UCSD-AML1 (cell line): ENCODE data around the gene SPRY2.

ENCODE experiments used
- DNase-seq: peaks from one replicate; lab custom pipeline; 2025; ENCODE audit not compliant: unreplicated experiment; lab: John Stamatoyannopoulos, UW

SPRY2 gene

DNA sequence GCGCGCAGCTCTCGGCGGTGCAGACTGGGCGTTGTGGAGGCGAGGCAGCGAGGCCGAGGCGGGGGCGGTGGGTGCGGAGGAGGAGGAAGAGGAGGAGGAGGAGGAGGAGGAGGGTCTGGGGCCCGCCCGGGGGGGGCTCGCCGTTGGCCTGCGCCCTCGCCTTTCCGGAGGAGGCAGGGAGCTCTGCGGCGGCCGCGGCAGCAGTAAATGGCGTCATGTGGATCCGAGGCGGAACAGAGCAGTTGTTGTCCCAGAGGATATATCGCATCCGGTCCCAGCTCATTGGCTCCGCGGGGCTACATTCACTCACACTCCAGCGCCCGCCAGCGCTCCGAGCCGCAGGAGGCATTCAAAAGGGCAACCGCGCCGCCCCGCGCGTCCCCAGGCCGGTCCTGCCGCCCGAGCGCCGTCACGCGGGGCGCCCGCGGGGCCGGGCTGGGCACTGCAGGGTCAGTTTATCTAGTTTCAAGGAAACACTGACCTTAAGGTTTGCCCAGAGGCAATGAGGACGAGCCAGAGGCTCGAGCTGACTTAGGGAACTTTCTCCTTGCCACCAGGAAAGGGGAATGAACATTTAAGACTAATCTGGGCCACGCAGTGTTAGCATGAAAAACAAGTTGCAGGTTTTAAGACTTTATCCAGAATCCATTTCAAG lies at the start of gene SPRY2:
SPRY2 (minus strand) TSS at position 26 of the 655 bp plus-strand sequence. CDS start 3,421 bp downstream, outside the sequence.
- peak; percentile 93 for DNase-seq

- DNase-seq = no peak
These were observed 49.4 kb upstream of the SPRY2 start for GRCh38 chr13:80390338-80390737.

DNA sequence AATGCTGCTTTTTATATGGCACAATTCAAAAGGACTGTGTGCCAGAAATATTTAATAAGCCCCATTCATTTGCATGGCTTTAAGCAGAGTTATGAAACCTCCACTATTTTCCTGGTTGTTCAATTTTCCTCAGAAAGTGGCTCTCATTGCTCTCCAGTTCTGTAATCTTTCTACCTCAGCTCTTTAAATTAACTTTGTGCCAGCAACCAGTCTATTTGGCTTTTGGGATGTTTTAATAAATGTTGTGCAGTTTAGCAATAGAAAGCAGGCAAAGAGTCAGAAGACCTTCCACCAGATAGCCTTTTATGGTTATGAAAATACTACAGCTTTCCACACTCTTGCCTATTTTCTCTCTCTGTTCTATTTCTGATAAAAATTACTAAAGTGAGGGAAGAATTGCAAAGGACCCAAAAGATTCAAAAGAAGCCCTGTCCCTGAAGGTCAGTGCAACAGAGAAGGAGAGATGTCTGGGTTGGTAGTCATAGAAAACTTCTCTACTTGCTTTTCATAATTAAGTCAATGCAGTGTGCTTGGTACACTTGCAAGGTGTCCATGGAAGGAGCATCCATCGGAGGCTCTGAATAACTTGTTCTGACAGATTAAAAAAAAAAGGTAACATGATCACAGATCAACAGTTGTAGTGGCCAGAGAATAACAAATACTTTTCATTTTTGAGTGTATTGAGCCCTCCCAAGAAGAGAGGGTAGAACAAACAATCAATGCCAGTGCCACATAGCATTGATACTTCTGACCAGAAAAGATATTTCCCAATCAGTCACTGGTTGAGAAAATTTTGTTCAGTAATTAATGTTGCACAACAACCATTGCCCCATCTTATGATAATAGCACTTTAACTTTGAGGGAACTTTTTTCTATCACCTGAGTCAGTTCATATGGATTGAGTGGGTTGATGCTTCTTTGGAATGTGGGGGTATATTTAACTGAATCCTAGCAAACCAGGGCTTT lies 48.4 kb upstream of the SPRY2 start:
- no peak for DNase-seq

- no peak for DNase-seq
These were observed 47.6 kb upstream of the SPRY2 start for GRCh38 chr13:80388506-80388905.

DNA sequence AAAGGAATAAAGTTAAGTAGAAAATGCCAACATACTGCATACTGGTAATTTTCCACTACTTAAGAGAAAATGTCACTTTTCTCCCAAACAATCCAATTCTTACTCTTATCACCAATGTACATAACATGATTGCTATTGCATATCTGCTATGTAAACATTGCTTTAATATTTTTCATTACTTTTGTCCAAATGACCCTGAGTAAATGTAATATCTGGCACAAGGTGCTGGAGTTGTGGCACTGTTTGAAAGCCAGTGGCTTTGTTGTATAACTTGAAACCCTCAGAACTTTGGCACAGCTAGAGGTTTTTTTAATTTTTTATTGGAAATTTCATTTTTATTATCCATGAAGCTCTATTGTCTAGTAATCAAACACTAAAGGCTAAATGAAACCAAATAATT lies 45.7 kb upstream of the SPRY2 start:
- DNase-seq = no peak

- DNase-seq = no peak
These were observed 45.1 kb upstream of the SPRY2 start for GRCh38 chr13:80386002-80386401.

DNA sequence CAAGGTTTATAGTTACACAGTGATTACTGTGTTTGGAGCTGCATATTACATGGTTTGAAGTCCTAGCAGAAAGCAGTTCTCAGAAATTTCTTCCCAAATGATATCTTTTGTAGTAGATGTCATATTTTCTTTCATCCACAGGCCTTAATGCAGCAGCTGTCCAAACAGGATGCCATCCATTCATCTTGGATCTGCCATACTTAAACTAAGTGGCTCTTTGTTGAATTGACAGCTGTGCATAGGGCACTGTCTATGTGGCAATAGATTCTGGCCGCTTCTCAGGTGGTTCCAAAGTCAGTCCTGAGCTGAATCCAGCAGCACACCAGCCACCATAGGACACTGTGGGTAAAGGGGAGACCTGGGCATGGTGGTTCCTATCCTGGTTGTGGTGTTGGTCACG lies 41.6 kb upstream of the SPRY2 start:
- DNase-seq = no peak

- no peak for DNase-seq
These were observed 38.3 kb upstream of the SPRY2 start for GRCh38 chr13:80379245-80379644.

- DNase-seq = no peak
These were observed 35.6 kb upstream of the SPRY2 start for GRCh38 chr13:80376554-80376953.

- DNase-seq = no peak
These were observed 34.0 kb upstream of the SPRY2 start for GRCh38 chr13:80374901-80375300.

GRCh38 chr13:80374444-80374843 lies 33.5 kb upstream of the SPRY2 start:
- DNase-seq = no peak

- DNase-seq = no peak
These were observed 31.0 kb upstream of the SPRY2 start for GRCh38 chr13:80371840-80372509.

DNA sequence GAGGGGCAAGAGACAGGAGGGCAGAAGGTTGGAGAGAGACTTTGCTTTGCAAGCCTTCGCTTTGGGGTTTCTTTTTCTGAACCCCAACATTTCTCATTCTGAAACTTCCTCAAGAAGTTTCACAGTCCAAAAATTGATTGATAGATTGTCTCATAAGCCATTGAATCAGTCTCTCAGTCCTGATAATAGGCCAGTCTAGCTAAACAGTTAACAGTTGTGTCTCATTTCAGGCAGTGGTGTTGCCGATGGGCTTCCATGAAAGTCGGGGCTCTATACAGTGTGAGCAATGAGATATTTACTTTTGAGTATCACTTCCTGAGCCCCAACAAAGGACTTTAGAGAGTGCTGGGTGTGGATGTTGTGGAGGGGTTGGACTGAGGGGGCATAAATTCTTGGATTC lies 26.5 kb upstream of the SPRY2 start:
- DNase-seq = no peak

- DNase-seq = no peak
These were observed 23.1 kb upstream of the SPRY2 start for GRCh38 chr13:80363890-80364503.

DNA sequence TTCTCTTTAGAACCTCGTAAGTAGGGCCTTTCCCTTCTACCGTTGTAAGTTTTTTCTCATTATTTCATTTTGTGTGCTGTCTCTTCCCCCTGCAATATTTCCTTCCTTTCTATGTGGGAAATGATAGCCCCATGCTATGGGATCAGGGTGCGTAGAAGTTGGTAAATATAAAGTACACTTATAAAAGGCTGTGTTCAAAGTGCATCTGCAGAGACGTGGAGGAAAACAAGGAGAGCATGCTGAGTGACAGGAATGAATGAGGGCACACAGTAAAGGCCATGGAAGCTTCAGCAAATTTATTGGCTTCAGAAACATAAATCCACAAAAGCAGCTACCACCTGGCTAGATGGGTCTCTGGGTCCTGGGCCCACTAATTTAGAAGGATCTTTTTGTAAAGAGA lies 21.6 kb upstream of the SPRY2 start:
- no peak for DNase-seq

GRCh38 chr13:80361883-80362327 lies 21.0 kb upstream of the SPRY2 start:
- DNase-seq = peak; percentile 54

- DNase-seq = no peak
These were observed 20.4 kb upstream of the SPRY2 start for GRCh38 chr13:80361298-80361697.

- no peak for DNase-seq
These were observed 19.5 kb upstream of the SPRY2 start for GRCh38 chr13:80360453-80360800.

GRCh38 chr13:80359778-80360452 lies 19.0 kb upstream of the SPRY2 start:
- DNase-seq = peak; percentile 61

- peak; percentile 44 for DNase-seq
These were observed 18.5 kb upstream of the SPRY2 start for GRCh38 chr13:80359414-80359777.
